Astrocyte of the cerebellum (primary cell): ENCODE measurements around the gene NTM.

Experiments
- DNase-seq: peaks from one replicate; pipeline ENCODE4 v3.0.0-alpha.2; 2011; ENCODE audit warnings: low read depth
- H3K4me3 ChIP-seq: 2 replicates; pipeline ENCODE4 v1.5.1; 2011; ENCODE audit warnings: mild to moderate bottlenecking, low read depth, low read length, moderate library complexity
- in situ Hi-C: cut with HindIII; loops from 2 replicates; pipeline ENCODE4 v1.10.0; 2017; ENCODE audit warnings: low sequenced_read_pairs
- TF ChIP-seq, protein P1 (sequence below): IDR thresholded peaks from 2 replicates; pipeline ENCODE4 v1.5.1; 2012; ENCODE audit warnings: low read length, low read depth, moderate library complexity, mild to moderate bottlenecking; ENCODE audit errors: missing control alignments

NTM gene

GRCh38 chr11:131530407-131530806 is 160.0 kb downstream of the NTM start:
- no peak for DNase-seq
- TF ChIP-seq, protein P1, sequence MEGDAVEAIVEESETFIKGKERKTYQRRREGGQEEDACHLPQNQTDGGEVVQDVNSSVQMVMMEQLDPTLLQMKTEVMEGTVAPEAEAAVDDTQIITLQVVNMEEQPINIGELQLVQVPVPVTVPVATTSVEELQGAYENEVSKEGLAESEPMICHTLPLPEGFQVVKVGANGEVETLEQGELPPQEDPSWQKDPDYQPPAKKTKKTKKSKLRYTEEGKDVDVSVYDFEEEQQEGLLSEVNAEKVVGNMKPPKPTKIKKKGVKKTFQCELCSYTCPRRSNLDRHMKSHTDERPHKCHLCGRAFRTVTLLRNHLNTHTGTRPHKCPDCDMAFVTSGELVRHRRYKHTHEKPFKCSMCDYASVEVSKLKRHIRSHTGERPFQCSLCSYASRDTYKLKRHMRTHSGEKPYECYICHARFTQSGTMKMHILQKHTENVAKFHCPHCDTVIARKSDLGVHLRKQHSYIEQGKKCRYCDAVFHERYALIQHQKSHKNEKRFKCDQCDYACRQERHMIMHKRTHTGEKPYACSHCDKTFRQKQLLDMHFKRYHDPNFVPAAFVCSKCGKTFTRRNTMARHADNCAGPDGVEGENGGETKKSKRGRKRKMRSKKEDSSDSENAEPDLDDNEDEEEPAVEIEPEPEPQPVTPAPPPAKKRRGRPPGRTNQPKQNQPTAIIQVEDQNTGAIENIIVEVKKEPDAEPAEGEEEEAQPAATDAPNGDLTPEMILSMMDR: no peak
- in situ Hi-C loops: no loop called here
- H3K4me3 ChIP-seq: no peak overlapping the region

DNA sequence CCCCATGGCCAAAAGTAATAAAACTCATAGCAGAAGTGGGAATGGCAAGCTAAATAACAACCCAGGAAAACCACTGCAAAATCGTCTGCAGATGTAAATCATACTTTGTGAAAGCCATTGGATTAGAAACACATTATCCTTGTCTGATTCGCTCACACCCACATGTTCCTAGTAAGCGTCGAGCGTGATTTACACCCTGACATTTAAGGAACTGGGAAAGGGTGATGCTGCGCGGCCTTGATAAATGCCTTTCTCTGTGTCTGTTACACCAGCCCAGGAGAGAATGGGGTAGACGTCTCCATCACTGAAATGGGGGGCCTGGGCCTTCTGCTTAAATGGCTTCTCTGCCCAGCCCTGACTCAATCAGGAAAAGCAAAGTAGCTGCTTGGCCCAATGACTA is 162.7 kb downstream of the NTM start:
- in situ Hi-C loops: no loop called here
- DNase-seq: no peak
- TF ChIP-seq, protein P1: no peak

DNA sequence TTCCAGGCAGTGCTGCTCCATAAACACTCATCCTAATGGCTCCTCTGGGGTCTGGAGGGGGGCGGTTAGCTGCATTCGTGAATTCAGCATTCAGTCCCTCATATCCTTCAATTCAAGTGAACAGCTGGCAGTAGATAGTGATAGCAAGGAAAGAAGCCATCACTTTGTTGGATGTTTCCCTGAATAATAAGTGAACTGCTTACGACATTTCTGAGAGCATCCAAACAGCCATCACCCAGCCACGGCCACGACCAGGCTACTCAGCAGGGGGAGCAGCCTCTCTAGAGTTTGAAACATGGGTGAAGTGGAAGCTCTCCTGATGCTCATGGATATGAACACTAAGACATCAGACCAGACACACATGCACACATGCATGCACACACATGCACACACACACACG is 163.6 kb downstream of the NTM start:
- TF ChIP-seq, protein P1: no peak
- in situ Hi-C loops: no loop called here
- no peak for DNase-seq
- H3K4me3 ChIP-seq: no peak overlapping the region

More for the DNA sequence above, 162.7 kb downstream of the NTM start:
- no peak overlapping the region for H3K4me3 ChIP-seq

GRCh38 chr11:131534611-131535010 is 164.2 kb downstream of the NTM start:
- H3K4me3 ChIP-seq: no peak overlapping the region
- DNase-seq: no peak
- in situ Hi-C loops: no loop called here
- TF ChIP-seq, protein P1: no peak

DNA sequence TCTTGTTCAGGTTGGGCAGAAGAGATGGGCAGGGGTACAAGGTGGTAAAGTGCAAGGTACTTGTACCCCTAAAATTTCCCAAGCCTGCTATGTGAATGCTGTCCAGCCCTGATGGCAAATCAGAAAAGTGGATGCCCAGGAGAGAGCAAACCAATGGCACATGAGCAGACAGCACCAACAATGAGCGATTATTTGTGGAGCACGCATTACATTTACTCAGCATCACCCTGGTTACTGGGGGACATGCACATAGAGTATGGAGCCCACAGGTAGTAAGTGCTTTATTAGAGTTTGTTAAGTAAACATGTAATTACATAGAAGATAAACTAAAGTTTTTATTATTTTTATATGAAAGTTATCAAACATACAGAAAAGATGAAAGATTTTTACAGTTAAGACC is 165.7 kb downstream of the NTM start:
- TF ChIP-seq, protein P1: no peak
- in situ Hi-C loops: no loop called here
- DNase-seq: no peak
- H3K4me3 ChIP-seq: no peak overlapping the region

DNA sequence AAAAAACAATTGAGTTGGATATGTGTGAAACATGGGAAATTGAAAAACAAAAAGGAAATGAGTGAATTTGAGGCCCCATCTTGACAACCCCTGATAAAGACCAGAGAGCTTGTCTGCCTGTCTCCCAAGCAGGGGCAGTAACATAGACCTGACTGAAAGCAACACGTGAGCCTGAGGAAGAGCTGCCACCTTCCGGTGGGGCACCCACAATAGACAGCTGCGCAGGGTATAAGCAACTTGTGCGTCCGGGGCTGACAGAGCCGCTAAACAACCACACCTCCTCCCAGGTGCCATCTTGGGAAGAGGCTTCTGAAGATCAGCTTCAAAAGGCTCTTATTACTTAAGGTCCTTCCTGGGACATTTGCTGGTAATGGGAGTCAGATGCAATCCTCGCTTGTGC is 166.8 kb downstream of the NTM start:
- no peak overlapping the region for H3K4me3 ChIP-seq
- in situ Hi-C loops: no loop called here
- TF ChIP-seq, protein P1: no peak
- no peak for DNase-seq

DNA sequence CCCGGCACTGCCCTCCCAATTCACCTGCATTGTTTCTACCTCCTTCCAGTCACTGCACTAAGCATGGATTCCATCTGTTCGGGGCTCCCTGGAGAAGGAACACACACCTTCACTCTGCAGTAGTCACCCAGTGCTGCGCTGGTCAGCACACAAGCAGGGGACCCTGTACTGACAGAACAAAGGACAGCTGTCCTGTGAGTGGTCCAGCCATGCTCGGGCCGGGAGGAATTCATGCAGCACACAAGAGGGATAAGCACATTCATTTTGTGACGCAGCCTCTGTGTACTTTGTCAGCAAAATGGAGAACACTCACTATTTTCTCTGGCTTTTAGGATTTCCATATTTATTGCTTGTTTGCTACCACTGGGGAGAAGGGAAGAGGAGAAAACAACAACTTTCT is 167.3 kb downstream of the NTM start:
- no peak for DNase-seq
- in situ Hi-C loops: no loop called here
- H3K4me3 ChIP-seq: no peak overlapping the region
- TF ChIP-seq, protein P1: no peak
